Transverse colon (tissue), 4 donors: ENCODE results near the gene ICA1L.

Experiments
- CTCF ChIP-seq, 5 experiments: fragments of 200-600 bp in 3 of 5; fragments of 450-650 bp in 2 of 5; sonication (generic) in 3 of 5; IDR thresholded peaks; 1 replicate in 2 of 5; 2 replicates in 3 of 5; pipeline ENCODE4 v1.5.1; 2016 to 2017; ENCODE audit warnings: antibody characterized with exemption in 5 of 5, inconsistent platforms in 3 of 5, mild to moderate bottlenecking in 2 of 5, moderate library complexity in 1 of 5
- EP300 ChIP-seq: sonication (generic); formaldehyde crosslinking; IDR thresholded peaks from one replicate; pipeline ENCODE4 v1.6.1; 2017; ENCODE audit warnings: antibody characterized with exemption, low read depth
- POLR2A ChIP-seq: fragments of 450-650 bp; IDR thresholded peaks from one replicate; pipeline ENCODE4 v1.6.1; 2016; ENCODE audit warnings: antibody characterized with exemption, mild to moderate bottlenecking, moderate library complexity
- POLR2AphosphoS5 ChIP-seq, 3 donors: sonication (generic); formaldehyde crosslinking; IDR thresholded peaks; one replicate each; pipeline ENCODE4 v1.6.1; 2016; ENCODE audit warnings: antibody characterized with exemption in 3 of 3

DNA sequence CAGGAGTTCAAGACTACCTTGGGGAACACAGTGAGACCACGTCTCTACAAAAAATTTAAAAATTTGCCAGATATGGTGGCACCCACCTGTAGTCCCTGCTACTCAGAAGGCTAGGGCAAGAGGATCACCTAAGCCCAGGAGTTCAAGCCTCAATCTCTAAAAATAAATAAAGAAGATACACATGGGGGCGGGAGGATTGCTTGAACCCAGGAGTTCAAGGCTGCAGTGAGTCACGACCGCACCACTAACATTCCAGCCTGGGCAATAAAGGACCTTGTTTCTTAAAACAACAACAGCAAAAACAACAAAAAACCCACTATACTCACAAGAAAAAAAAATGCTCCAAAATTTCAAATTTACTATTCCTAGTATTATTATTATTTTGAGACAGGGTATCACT lies 10.0 kb upstream of the ICA1L start:
- TF ChIP-seq CTCF (IDR thresholded peaks at IDR 0.05) (no peak), POLR2A (no peak), EP300 (no peak), POLR2AphosphoS5 (IDR thresholded peaks at IDR 0.05) (no peak)
